Measurements from ENCODE around the gene ATP6V1D. TPM values are rescaled to one million over a fixed set of nuclear protein-coding genes. Genes with fewer than 3 reads are reported as not detected.

Gene ATP6V1D

GRCh38 chr14:67317822-67318221 is 41.8 kb downstream of the ATP6V1D start:
- Histone ChIP-seq H4K8ac (ENCODE audit: low read length) (no peak overlapping the region), H2BK15ac (ENCODE audit: low read depth, poor library complexity, severe bottlenecking) (no peak overlapping the region), H2AFZ (ENCODE audit: low read depth, low read length) (no peak overlapping the region), H3K36me3 (ENCODE audit: control insufficient read depth in 1 of 2, insufficient read depth in 2 of 2, low read depth in 1 of 2, low read length in 2 of 2) (peaks cover 10 to 78% of the 10 kb centered on the region in 2 experiments), H3K9ac (ENCODE audit: low read length) (no peak overlapping the region), H3K79me1 (replicated peaks; ENCODE audit: low read length, poor library complexity, severe bottlenecking) (peaks cover 8% of the 10 kb centered on the region), H2AK5ac (ENCODE audit: low read length, severe bottlenecking) (no peak overlapping the region), H3K4me1 (ENCODE audit: control insufficient read depth, insufficient read depth, low read depth, low read length) (peaks cover 2% of the 10 kb centered on the region), H4K91ac (ENCODE audit: low read length) (no peak overlapping the region), H2BK12ac (ENCODE audit: low read length in 2 of 2) (no peak overlapping the region), H3K18ac (ENCODE audit: low read depth in 1 of 2, low read length in 2 of 2) (no peak overlapping the region), H3K14ac (ENCODE audit: low read length in 2 of 2) (no peak overlapping the region), H2BK5ac (ENCODE audit: low read depth, low read length, poor library complexity, severe bottlenecking) (no peak overlapping the region), H3K27me3 (ENCODE audit: control insufficient read depth in 1 of 2, insufficient read depth in 1 of 2, low read length in 2 of 2) (no peaks in the 10 kb centered on the region), H3K27ac (ENCODE audit: low read length, poor library complexity, severe bottlenecking) (no peak overlapping the region), H3K4me2 (ENCODE audit: low read length, poor library complexity, severe bottlenecking) (no peak overlapping the region), H3K4ac (ENCODE audit: low read depth in 1 of 2, low read length in 2 of 2) (no peak overlapping the region), H3K9me3 (ENCODE audit: control insufficient read depth, low read length) (no peaks in the 10 kb centered on the region), H3K23ac (ENCODE audit: low read length in 2 of 2) (no peak overlapping the region), H3K4me3 (ENCODE audit: insufficient read depth in 1 of 2, low read depth in 1 of 2, low read length in 2 of 2) (no peak overlapping the region), H2BK120ac (ENCODE audit: low read depth, low read length) (no peak overlapping the region)
- WGBS: no CpG with 5 or more reads among the region's 1 CpG
- DNase-seq: no peak

- Histone ChIP-seq H3K14ac (ENCODE audit: low read length in 2 of 2) (no peak overlapping the region), H2BK15ac (ENCODE audit: low read depth, poor library complexity, severe bottlenecking) (no peak overlapping the region), H3K9ac (ENCODE audit: low read length) (no peak overlapping the region), H2BK12ac (ENCODE audit: low read length in 2 of 2) (no peak overlapping the region), H2BK5ac (ENCODE audit: low read depth, low read length, poor library complexity, severe bottlenecking) (no peak overlapping the region), H3K4me3 (ENCODE audit: insufficient read depth in 1 of 2, low read depth in 1 of 2, low read length in 2 of 2) (no peak overlapping the region), H3K27ac (ENCODE audit: low read length, poor library complexity, severe bottlenecking) (no peak overlapping the region), H3K27me3 (ENCODE audit: control insufficient read depth in 1 of 2, insufficient read depth in 1 of 2, low read length in 2 of 2) (no peaks in the 10 kb centered on the region), H2AFZ (ENCODE audit: low read depth, low read length) (no peak overlapping the region), H3K23ac (ENCODE audit: low read length in 2 of 2) (no peak overlapping the region), H2AK5ac (ENCODE audit: low read length, severe bottlenecking) (no peak overlapping the region), H3K36me3 (ENCODE audit: control insufficient read depth in 1 of 2, insufficient read depth in 2 of 2, low read depth in 1 of 2, low read length in 2 of 2) (peaks cover 8 to 64% of the 10 kb centered on the region in 2 experiments), H3K9me3 (ENCODE audit: control insufficient read depth, low read length) (no peaks in the 10 kb centered on the region), H3K79me1 (replicated peaks; ENCODE audit: low read length, poor library complexity, severe bottlenecking) (peaks cover 5% of the 10 kb centered on the region), H3K4me2 (ENCODE audit: low read length, poor library complexity, severe bottlenecking) (no peak overlapping the region), H2BK120ac (ENCODE audit: low read depth, low read length) (no peak overlapping the region), H3K4me1 (ENCODE audit: control insufficient read depth, insufficient read depth, low read depth, low read length) (peaks cover 4% of the 10 kb centered on the region), H4K91ac (ENCODE audit: low read length) (no peak overlapping the region), H3K18ac (ENCODE audit: low read depth in 1 of 2, low read length in 2 of 2) (no peak overlapping the region), H3K4ac (ENCODE audit: low read depth in 1 of 2, low read length in 2 of 2) (no peak overlapping the region), H4K8ac (ENCODE audit: low read length) (no peak overlapping the region)
- 100% methylated on average over 1 of the region's 1 CpG for WGBS
- DNase-seq: no peak
These were observed 46.5 kb downstream of the ATP6V1D start for GRCh38 chr14:67313153-67313552.

- H2AFZ ChIP-seq (ENCODE audit: low read depth, low read length): no peak overlapping the region
- H3K27ac ChIP-seq (ENCODE audit: low read length, poor library complexity, severe bottlenecking): no peak overlapping the region
- H4K8ac ChIP-seq (ENCODE audit: low read length): no peak overlapping the region
- no peak overlapping the region for H2BK5ac ChIP-seq (ENCODE audit: low read depth, low read length, poor library complexity, severe bottlenecking)
- no peak overlapping the region for H3K4ac ChIP-seq (ENCODE audit: low read depth in 1 of 2, low read length in 2 of 2)
- DNase-seq: no peak
- no peak overlapping the region for H3K4me2 ChIP-seq (ENCODE audit: low read length, poor library complexity, severe bottlenecking)
- no peak overlapping the region for H3K4me3 ChIP-seq (ENCODE audit: insufficient read depth in 1 of 2, low read depth in 1 of 2, low read length in 2 of 2)
- WGBS: 99% methylated on average over 2 of the region's 2 CpGs
- peaks cover 4% of the 10 kb centered on the region for H3K4me1 ChIP-seq (ENCODE audit: control insufficient read depth, insufficient read depth, low read depth, low read length)
- H2AK5ac ChIP-seq (ENCODE audit: low read length, severe bottlenecking): no peak overlapping the region
- H2BK15ac ChIP-seq (ENCODE audit: low read depth, poor library complexity, severe bottlenecking): no peak overlapping the region
- no peak overlapping the region for H2BK120ac ChIP-seq (ENCODE audit: low read depth, low read length)
- no peak overlapping the region for H3K9ac ChIP-seq (ENCODE audit: low read length)
- H2BK12ac ChIP-seq (ENCODE audit: low read length in 2 of 2): no peak overlapping the region
- no peak overlapping the region for H3K14ac ChIP-seq (ENCODE audit: low read length in 2 of 2)
- H3K36me3 ChIP-seq (ENCODE audit: control insufficient read depth in 1 of 2, insufficient read depth in 2 of 2, low read depth in 1 of 2, low read length in 2 of 2): peaks cover 8 to 62% of the 10 kb centered on the region in 2 experiments
- no peak overlapping the region for H3K18ac ChIP-seq (ENCODE audit: low read depth in 1 of 2, low read length in 2 of 2)
- no peaks in the 10 kb centered on the region for H3K27me3 ChIP-seq (ENCODE audit: control insufficient read depth in 1 of 2, insufficient read depth in 1 of 2, low read length in 2 of 2)
- peaks cover 5% of the 10 kb centered on the region for H3K79me1 ChIP-seq (replicated peaks; ENCODE audit: low read length, poor library complexity, severe bottlenecking)
- no peak overlapping the region for H4K91ac ChIP-seq (ENCODE audit: low read length)
- no peak overlapping the region for H3K23ac ChIP-seq (ENCODE audit: low read length in 2 of 2)
- H3K9me3 ChIP-seq (ENCODE audit: control insufficient read depth, low read length): no peaks in the 10 kb centered on the region
These were observed 47.7 kb downstream of the ATP6V1D start for GRCh38 chr14:67311868-67312267.

Small RNA genes lying within 50 kb of the gene (small RNA-seq; reads per million reads assigned to genes)
- not detected for gene RF00019 (ENCODE audit: low read depth)

Measured in mesenchymal stem cell (in vitro differentiated cells and primary cell).